ENCODE data around the gene SPEF1.

Gene SPEF1

DNA sequence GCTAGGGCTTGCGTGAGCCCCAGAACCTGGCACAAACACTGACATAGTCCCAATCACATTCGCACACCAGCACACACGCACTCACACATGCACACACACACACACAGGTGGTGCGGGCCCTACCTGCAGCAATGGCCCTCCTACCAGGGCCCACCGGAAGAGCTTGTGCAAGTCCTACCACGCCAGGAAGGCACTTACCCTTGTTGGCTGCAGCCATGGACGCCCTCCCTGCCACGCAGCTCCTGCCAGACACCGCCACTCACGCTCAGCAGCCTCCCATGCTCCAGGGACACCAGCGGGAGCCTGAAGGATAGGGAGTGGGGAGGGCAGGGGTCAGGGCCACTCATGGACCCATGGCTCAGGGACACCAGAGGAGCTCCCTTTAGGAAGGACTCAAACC lies 21.4 kb downstream of the SPEF1 start:
- Mint-ChIP-seq H3K27ac (peak overlapping the region; percentile 65), H3K4me1 (peaks cover 47% of the 10 kb centered on the region), H3K4me3 (peak overlapping the region; percentile 43), H3K36me3 (ENCODE audit: low read depth) (peaks cover 19% of the 10 kb centered on the region), H3K27me3 (ENCODE audit: low read depth, poor library complexity) (peaks cover 3% of the 10 kb centered on the region), H3K9me3 (no peaks in the 10 kb centered on the region)
- DNase-seq, result no peak
- TF ChIP-seq, protein P1, sequence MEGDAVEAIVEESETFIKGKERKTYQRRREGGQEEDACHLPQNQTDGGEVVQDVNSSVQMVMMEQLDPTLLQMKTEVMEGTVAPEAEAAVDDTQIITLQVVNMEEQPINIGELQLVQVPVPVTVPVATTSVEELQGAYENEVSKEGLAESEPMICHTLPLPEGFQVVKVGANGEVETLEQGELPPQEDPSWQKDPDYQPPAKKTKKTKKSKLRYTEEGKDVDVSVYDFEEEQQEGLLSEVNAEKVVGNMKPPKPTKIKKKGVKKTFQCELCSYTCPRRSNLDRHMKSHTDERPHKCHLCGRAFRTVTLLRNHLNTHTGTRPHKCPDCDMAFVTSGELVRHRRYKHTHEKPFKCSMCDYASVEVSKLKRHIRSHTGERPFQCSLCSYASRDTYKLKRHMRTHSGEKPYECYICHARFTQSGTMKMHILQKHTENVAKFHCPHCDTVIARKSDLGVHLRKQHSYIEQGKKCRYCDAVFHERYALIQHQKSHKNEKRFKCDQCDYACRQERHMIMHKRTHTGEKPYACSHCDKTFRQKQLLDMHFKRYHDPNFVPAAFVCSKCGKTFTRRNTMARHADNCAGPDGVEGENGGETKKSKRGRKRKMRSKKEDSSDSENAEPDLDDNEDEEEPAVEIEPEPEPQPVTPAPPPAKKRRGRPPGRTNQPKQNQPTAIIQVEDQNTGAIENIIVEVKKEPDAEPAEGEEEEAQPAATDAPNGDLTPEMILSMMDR (IDR thresholded peaks at IDR 0.05), result no peak

DNA sequence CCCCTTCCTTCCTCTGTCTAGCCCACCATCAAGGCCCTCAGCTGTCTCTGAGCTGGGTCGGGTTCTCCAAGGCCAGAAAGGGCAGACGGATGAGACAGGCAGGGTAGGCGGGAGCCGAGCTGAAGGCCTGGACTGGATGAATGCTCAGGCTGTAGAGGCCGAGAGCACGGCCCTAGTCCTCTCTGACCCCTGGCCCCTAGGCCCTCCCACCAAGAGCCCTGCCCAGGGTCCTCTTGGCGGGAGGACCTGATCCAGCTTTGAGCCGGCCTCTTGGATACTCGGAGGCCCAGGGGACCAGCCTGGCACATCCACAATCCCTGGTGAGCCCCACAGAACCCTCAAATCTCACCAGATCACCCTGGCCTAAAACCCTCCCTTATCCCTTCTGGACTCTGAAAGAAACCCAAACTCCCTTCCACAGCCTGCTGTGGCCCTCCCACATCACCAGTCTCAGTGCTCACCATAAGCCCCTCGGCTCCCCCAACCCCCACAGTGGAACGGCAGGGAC lies 21.9 kb downstream of the SPEF1 start:
- TF ChIP-seq, protein P1 (IDR thresholded peaks at IDR 0.05), result no peak
- Mint-ChIP-seq H3K4me3 (peak overlapping the region; percentile 43), H3K4me1 (peaks cover 41% of the 10 kb centered on the region), H3K27me3 (ENCODE audit: low read depth, poor library complexity) (peaks cover 3% of the 10 kb centered on the region), H3K27ac (peak overlapping the region; percentile 65), H3K36me3 (ENCODE audit: low read depth) (peaks cover 19% of the 10 kb centered on the region), H3K9me3 (no peaks in the 10 kb centered on the region)
- no peak for DNase-seq

DNA sequence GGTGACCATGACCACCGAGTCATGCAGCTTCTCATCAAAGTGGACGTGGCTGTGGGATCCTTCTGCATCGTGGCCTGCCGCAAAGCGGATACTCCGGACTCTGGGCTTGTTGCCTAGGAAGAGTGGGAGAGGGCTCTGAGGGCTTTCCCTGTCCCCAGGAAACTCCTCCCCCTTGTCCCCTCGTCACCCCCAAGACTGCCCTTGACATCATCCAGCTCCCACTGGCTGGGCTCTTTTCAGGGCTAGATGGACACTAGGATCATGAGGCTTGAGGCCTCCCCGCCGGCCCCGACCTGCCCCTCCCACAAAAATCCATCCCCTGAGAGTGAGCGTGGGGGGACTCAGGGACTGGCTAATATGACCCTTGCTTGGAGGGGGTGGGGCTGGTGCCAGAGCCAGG lies 22.7 kb downstream of the SPEF1 start:
- TF ChIP-seq, protein P1 (IDR thresholded peaks at IDR 0.05), result no peak
- Mint-ChIP-seq H3K36me3 (ENCODE audit: low read depth) (peaks cover 19% of the 10 kb centered on the region), H3K9me3 (no peaks in the 10 kb centered on the region), H3K27ac (no peak overlapping the region), H3K27me3 (ENCODE audit: low read depth, poor library complexity) (no peaks in the 10 kb centered on the region), H3K4me1 (peaks cover 37% of the 10 kb centered on the region), H3K4me3 (no peak overlapping the region)
- DNase-seq, result no peak

DNA sequence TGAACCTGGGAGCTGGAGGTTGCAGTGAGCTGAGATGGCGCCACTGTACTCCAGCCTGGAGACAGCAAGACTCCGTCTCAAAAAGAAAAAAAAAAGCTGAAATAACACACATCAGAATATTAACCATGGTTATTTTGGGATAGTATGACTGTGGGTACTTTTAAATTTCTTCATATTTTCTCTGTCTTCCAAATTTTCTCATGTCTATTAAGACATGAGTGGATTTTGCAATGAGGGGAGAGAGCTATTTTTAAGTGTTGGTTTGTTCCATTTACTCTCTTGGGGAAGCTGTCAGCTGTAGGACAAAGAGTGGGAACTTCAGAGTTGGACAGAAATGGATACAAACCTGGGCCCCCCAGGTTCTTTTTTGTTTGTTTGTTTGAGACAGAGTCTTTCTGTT lies 24.0 kb downstream of the SPEF1 start:
- Mint-ChIP-seq H3K4me3 (no peak overlapping the region), H3K36me3 (ENCODE audit: low read depth) (peaks cover 19% of the 10 kb centered on the region), H3K4me1 (peaks cover 34% of the 10 kb centered on the region), H3K9me3 (no peaks in the 10 kb centered on the region), H3K27ac (no peak overlapping the region), H3K27me3 (ENCODE audit: low read depth, poor library complexity) (peaks cover 11% of the 10 kb centered on the region)
- TF ChIP-seq, protein P1 (IDR thresholded peaks at IDR 0.05), result no peak
- DNase-seq, result no peak

DNA sequence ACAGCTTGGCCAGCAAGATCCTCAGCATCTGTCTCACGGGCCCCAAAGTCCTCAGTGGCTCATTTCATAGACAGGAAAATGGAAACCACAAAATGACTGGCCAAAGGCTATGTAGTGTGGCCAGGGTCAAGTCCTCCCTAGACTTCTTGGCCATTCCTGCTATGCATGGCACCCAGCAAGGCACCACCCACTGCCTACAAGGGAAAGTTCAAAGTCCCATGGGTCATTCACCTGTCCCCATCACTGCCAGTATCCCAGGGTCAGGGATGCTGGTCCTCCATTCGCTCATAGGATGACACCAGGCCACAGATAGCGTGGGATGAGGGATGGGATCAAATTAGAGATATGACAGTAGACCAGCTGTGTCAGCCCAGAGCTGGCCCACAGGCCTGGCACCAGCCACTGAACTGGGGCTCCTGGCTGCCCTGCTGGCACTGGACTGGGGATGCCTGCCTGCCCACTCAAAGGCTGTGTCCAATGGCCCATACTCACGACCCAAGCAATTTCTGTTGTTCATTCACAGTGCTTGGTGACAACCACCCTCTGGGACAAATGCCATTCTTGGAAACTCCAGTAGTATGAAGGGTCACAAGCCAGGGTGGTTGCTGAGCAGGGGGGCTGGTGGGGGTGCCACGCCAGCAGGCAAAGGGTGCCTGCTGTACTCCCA lies 25.3 kb downstream of the SPEF1 start:
- peaks cover 28% of the 10 kb centered on the region for H3K4me1 Mint-ChIP-seq
- peaks cover 24% of the 10 kb centered on the region for H3K27me3 Mint-ChIP-seq (ENCODE audit: low read depth, poor library complexity)
- H3K4me3 Mint-ChIP-seq, result no peak overlapping the region
- DNase-seq, result no peak
- peaks cover 16% of the 10 kb centered on the region for H3K36me3 Mint-ChIP-seq (ENCODE audit: low read depth)
- peak overlapping the region; percentile 36 for H3K27ac Mint-ChIP-seq
- TF ChIP-seq, protein P1 (IDR thresholded peaks at IDR 0.05), result no peak
- H3K9me3 Mint-ChIP-seq, result no peaks in the 10 kb centered on the region

DNA sequence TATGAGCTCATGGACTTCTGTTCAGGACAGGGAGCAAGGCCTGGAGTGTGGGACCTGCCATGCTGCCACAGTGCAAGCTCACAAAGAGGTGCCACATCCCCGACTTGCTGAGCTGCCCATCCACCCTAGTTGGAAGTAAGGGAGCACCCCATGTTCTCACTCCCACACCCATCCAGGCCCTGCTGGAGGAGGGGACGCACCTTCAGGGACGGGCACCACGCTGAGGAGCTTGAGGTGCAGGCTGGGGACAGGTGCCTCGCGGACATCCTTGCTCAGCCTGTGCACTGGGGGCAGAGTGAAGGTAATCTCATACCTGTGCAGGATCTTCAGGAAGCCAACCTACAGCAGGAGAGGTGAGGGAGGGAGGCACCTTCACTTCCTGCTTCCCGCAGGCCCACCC lies 26.0 kb downstream of the SPEF1 start:
- TF ChIP-seq, protein P1 (IDR thresholded peaks at IDR 0.05), result no peak
- Mint-ChIP-seq H3K4me1 (peaks cover 21% of the 10 kb centered on the region), H3K36me3 (ENCODE audit: low read depth) (peaks cover 21% of the 10 kb centered on the region), H3K4me3 (no peak overlapping the region), H3K9me3 (no peaks in the 10 kb centered on the region), H3K27me3 (ENCODE audit: low read depth, poor library complexity) (peaks cover 30% of the 10 kb centered on the region), H3K27ac (no peak overlapping the region)
- no peak for DNase-seq
